GM23338 (cell line): ENCODE data around the gene CCDC9B. TPM values are rescaled to one million over a fixed set of nuclear protein-coding genes. Genes with fewer than 3 reads are reported as not detected.

Experiments used
- ATAC-seq: fragments of 200-7000 bp; cut with Tn5 transposase; 3 replicates; pipeline ENCODE4 v1.9.1; 2020
- DNase-seq: peaks from one replicate; pipeline ENCODE4 v3.0.0-alpha.2; 2015; ENCODE audit warnings: low spot score
- H2AFZ ChIP-seq: fragments of 200-600 bp; sonication (generic); 2 replicates; pipeline ENCODE4 v1.8.0; 2016; ENCODE audit warnings: antibody characterized with exemption, mild to moderate bottlenecking, moderate library complexity
- H3F3A ChIP-seq: fragments of 200-600 bp; sonication (generic); replicated peaks from 2 replicates; pipeline ENCODE4 v1.8.0; 2017; ENCODE audit warnings: antibody characterized with exemption, mixed run types, low read depth
- H3K27ac ChIP-seq: fragments of 200-600 bp; sonication (generic); 2 replicates; pipeline ENCODE4 v1.6.1; 2016; ENCODE audit warnings: low read depth
- H3K27me3 ChIP-seq: fragments of 200-600 bp; sonication (generic); 2 replicates; pipeline ENCODE4 v1.8.0; 2016; ENCODE audit warnings: mild to moderate bottlenecking, mixed run types, moderate library complexity; ENCODE audit not compliant: insufficient read depth
- H3K36me3 ChIP-seq: fragments of 200-600 bp; sonication (generic); 2 replicates; pipeline ENCODE4 v1.8.0; 2016; ENCODE audit warnings: mild to moderate bottlenecking; ENCODE audit not compliant: insufficient read depth
- H3K4me1 ChIP-seq: fragments of 200-600 bp; sonication (generic); 2 replicates; pipeline ENCODE4 v1.8.0; 2016; ENCODE audit warnings: mild to moderate bottlenecking, moderate library complexity; ENCODE audit not compliant: insufficient read depth
- H3K4me2 ChIP-seq: fragments of 200-600 bp; sonication (generic); 2 replicates; pipeline ENCODE4 v1.7.1; 2017; ENCODE audit warnings: mixed run types
- H3K4me3 ChIP-seq: fragments of 200-600 bp; sonication (generic); 2 replicates; pipeline ENCODE4 v1.6.1; 2016; ENCODE audit warnings: mixed run types
- H3K79me2 ChIP-seq: fragments of 200-600 bp; sonication (generic); replicated peaks from 2 replicates; pipeline ENCODE4 v1.8.0; 2017; ENCODE audit warnings: mild to moderate bottlenecking; ENCODE audit not compliant: insufficient read depth
- H3K9me2 ChIP-seq: fragments of 200-600 bp; sonication (generic); 2 replicates; pipeline ENCODE4 v1.8.0; 2017; ENCODE audit not compliant: insufficient read depth
- H4K20me1 ChIP-seq: fragments of 200-600 bp; sonication (generic); replicated peaks from 2 replicates; pipeline ENCODE4 v1.8.0; 2017; ENCODE audit warnings: mild to moderate bottlenecking; ENCODE audit not compliant: insufficient read depth
- H3K27ac Mint-ChIP-seq: 2 replicates; pipeline ENCODE4 v1.8.0; 2020; ENCODE audit warnings: inconsistent platforms, mild to moderate bottlenecking, moderate library complexity, mixed read lengths
- H3K27me3 Mint-ChIP-seq: 3 replicates; pipeline ENCODE4 v1.8.0; 2022; ENCODE audit warnings: low read depth, mild to moderate bottlenecking, moderate library complexity, mixed read lengths, inconsistent platforms; ENCODE audit not compliant: insufficient read depth, poor library complexity
- H3K36me3 Mint-ChIP-seq: 3 replicates; pipeline ENCODE4 v1.8.0; 2021; ENCODE audit warnings: low read depth, mild to moderate bottlenecking, inconsistent platforms, moderate library complexity, mixed read lengths
- H3K4me1 Mint-ChIP-seq: 3 replicates; pipeline ENCODE4 v1.8.0; 2020; ENCODE audit warnings: mild to moderate bottlenecking, inconsistent platforms, mixed read lengths
- H3K4me3 Mint-ChIP-seq: 3 replicates; pipeline ENCODE4 v1.8.0; 2021; ENCODE audit warnings: moderate library complexity, mild to moderate bottlenecking, inconsistent platforms, mixed read lengths
- H3K9me3 Mint-ChIP-seq: 3 replicates; pipeline ENCODE4 v1.8.0; 2020; ENCODE audit warnings: moderate library complexity, mild to moderate bottlenecking, inconsistent platforms, mixed read lengths
- CREB1 ChIP-seq: fragments of 250-450 bp; sonication (Bioruptor Pico); IDR thresholded peaks from 2 replicates; pipeline ENCODE4 v1.5.0; 2020; ENCODE audit warnings: low read depth, mild to moderate bottlenecking, moderate library complexity
- EZH2 ChIP-seq: fragments of 200-600 bp; sonication (generic); IDR thresholded peaks from one replicate; pipeline ENCODE4 v1.8.0; 2017; ENCODE audit warnings: antibody characterized with exemption, mild to moderate bottlenecking, low read depth; ENCODE audit not compliant: unreplicated experiment
- EZH2phosphoT487 ChIP-seq: fragments of 200-600 bp; sonication (generic); IDR thresholded peaks from one replicate; pipeline ENCODE4 v1.8.1; 2018; ENCODE audit warnings: antibody characterized with exemption; ENCODE audit not compliant: unreplicated experiment
- JUNB ChIP-seq: IDR thresholded peaks from one replicate; pipeline ENCODE4 v1.6.1; 2016; ENCODE audit warnings: antibody characterized with exemption; ENCODE audit not compliant: unreplicated experiment
- NANOG ChIP-seq: IDR thresholded peaks from 2 replicates; pipeline ENCODE4 v1.6.1; 2016; ENCODE audit warnings: antibody characterized with exemption, borderline replicate concordance
- POLR2AphosphoS5 ChIP-seq: IDR thresholded peaks from 2 replicates; pipeline ENCODE4 v1.6.1; 2016; ENCODE audit warnings: antibody characterized with exemption, low read depth
- STAT1 ChIP-seq: IDR thresholded peaks from one replicate; pipeline ENCODE4 v1.6.1; 2016; ENCODE audit warnings: antibody characterized with exemption; ENCODE audit not compliant: unreplicated experiment
- ZNF114 ChIP-seq: fragments of 250-450 bp; sonication (Bioruptor Pico); IDR thresholded peaks from 2 replicates; pipeline ENCODE4 v1.5.0; 2020; ENCODE audit warnings: mild to moderate bottlenecking, moderate library complexity
- ZNF331 ChIP-seq: fragments of 250-450 bp; sonication (Bioruptor Pico); IDR thresholded peaks from 2 replicates; pipeline ENCODE4 v1.5.0; 2020; ENCODE audit warnings: low read depth, mild to moderate bottlenecking, moderate library complexity
- polyA plus RNA-seq: library from polyadenylated mRNA; unstranded; fragments of >200 nt; fragmentation: Nextera tagmentation; extraction: Ambion mirVana; gene quantifications from 2 replicates; pipeline ENCODE4 v1.2.1, GENCODE V29; 2016
- total RNA-seq: library from RNA; depleted of rRNA; stranded (reverse); fragments of >200 nt; shearing (Covaris generic); gene quantifications from 2 replicates; pipeline ENCODE4 v1.2.3, GENCODE V29; 2014
- TF ChIP-seq, protein P1 (sequence below): IDR thresholded peaks from 2 replicates; pipeline ENCODE4 v1.6.1; 2016; ENCODE audit warnings: antibody characterized with exemption
- TF ChIP-seq, protein P2 (sequence below): fragments of 250-450 bp; sonication (Bioruptor Pico); IDR thresholded peaks from 2 replicates; pipeline ENCODE4 v1.5.0; 2020; ENCODE audit warnings: mild to moderate bottlenecking, moderate library complexity
- TF ChIP-seq, protein P3 (sequence below): IDR thresholded peaks from one replicate; pipeline ENCODE4 v1.6.1; 2018; ENCODE audit warnings: antibody characterized with exemption; ENCODE audit not compliant: unreplicated experiment
- TF ChIP-seq, protein P4 (sequence below), 2 experiments: fragments of 200-600 bp in 1 of 2; sonication (generic) in 1 of 2; conservative IDR thresholded peaks; 2 replicates each; pipeline versions ENCODE4 v1.5.1 to v1.6.1; 2016 to 2017; ENCODE audit warnings: antibody characterized with exemption in 2 of 2, low read depth in 2 of 2, mild to moderate bottlenecking in 2 of 2, moderate library complexity in 1 of 2

CCDC9B gene
- total and polyA plus RNA-seq, 2 experiments from 2014 or later = 0.18 to 0.97 TPM

DNA sequence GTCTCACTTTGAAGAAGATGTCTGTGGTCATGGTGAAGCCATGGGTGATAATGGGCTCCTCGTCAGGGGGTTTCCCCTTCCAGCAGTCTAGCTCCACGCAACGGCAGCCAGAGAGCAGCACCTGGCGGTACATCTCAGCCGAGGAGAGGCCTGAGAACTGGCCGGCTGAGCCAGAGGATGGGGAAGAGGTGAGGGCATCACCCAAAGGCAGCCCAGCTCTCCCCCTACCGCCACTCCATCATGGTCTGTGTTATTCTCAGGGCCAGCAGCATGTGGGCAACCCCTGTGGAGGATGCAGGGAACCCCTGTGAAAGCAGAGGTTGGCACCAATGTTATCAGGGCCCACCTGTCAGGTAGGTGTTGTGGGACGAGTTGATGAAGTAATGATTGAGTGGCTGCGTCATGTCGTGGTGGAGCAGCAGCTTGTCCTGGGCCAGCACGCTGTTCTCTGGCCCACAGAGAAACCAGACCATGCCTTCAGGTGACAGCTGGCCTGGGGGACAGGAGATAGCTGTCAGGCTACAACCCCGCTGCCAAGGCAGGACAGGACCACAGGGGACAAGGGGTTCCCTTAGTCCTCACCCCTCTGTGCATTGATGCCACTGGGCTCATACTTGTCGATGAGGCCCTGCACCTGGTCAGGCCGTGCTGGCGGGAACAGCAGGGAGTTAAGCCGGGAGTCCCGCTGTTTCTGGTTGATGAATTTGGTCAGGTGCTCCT lies 42.4 kb downstream of the CCDC9B start:
- H3K4me2 ChIP-seq = no peak overlapping the region
- H2AFZ ChIP-seq = no peak overlapping the region
- Mint-ChIP-seq H3K9me3 (peaks cover 15% of the 10 kb centered on the region), H3K27me3 (peaks cover 31% of the 10 kb centered on the region), H3K36me3 (peaks cover 12% of the 10 kb centered on the region), H3K27ac (no peak overlapping the region), H3K4me3 (no peak overlapping the region), H3K4me1 (peaks cover 26% of the 10 kb centered on the region)
- TF ChIP-seq CREB1 (no peak), POLR2AphosphoS5 (no peak), ZNF114 (CRISPR knock-in tag) (no peak), NANOG (no peak), ZNF331 (CRISPR knock-in tag) (no peak), EZH2 (no peak), JUNB (no peak), STAT1 (no peak), EZH2phosphoT487 (no peak)
- TF ChIP-seq, protein P1, sequence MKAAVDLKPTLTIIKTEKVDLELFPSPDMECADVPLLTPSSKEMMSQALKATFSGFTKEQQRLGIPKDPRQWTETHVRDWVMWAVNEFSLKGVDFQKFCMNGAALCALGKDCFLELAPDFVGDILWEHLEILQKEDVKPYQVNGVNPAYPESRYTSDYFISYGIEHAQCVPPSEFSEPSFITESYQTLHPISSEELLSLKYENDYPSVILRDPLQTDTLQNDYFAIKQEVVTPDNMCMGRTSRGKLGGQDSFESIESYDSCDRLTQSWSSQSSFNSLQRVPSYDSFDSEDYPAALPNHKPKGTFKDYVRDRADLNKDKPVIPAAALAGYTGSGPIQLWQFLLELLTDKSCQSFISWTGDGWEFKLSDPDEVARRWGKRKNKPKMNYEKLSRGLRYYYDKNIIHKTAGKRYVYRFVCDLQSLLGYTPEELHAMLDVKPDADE = no peak
- TF ChIP-seq, protein P2, sequence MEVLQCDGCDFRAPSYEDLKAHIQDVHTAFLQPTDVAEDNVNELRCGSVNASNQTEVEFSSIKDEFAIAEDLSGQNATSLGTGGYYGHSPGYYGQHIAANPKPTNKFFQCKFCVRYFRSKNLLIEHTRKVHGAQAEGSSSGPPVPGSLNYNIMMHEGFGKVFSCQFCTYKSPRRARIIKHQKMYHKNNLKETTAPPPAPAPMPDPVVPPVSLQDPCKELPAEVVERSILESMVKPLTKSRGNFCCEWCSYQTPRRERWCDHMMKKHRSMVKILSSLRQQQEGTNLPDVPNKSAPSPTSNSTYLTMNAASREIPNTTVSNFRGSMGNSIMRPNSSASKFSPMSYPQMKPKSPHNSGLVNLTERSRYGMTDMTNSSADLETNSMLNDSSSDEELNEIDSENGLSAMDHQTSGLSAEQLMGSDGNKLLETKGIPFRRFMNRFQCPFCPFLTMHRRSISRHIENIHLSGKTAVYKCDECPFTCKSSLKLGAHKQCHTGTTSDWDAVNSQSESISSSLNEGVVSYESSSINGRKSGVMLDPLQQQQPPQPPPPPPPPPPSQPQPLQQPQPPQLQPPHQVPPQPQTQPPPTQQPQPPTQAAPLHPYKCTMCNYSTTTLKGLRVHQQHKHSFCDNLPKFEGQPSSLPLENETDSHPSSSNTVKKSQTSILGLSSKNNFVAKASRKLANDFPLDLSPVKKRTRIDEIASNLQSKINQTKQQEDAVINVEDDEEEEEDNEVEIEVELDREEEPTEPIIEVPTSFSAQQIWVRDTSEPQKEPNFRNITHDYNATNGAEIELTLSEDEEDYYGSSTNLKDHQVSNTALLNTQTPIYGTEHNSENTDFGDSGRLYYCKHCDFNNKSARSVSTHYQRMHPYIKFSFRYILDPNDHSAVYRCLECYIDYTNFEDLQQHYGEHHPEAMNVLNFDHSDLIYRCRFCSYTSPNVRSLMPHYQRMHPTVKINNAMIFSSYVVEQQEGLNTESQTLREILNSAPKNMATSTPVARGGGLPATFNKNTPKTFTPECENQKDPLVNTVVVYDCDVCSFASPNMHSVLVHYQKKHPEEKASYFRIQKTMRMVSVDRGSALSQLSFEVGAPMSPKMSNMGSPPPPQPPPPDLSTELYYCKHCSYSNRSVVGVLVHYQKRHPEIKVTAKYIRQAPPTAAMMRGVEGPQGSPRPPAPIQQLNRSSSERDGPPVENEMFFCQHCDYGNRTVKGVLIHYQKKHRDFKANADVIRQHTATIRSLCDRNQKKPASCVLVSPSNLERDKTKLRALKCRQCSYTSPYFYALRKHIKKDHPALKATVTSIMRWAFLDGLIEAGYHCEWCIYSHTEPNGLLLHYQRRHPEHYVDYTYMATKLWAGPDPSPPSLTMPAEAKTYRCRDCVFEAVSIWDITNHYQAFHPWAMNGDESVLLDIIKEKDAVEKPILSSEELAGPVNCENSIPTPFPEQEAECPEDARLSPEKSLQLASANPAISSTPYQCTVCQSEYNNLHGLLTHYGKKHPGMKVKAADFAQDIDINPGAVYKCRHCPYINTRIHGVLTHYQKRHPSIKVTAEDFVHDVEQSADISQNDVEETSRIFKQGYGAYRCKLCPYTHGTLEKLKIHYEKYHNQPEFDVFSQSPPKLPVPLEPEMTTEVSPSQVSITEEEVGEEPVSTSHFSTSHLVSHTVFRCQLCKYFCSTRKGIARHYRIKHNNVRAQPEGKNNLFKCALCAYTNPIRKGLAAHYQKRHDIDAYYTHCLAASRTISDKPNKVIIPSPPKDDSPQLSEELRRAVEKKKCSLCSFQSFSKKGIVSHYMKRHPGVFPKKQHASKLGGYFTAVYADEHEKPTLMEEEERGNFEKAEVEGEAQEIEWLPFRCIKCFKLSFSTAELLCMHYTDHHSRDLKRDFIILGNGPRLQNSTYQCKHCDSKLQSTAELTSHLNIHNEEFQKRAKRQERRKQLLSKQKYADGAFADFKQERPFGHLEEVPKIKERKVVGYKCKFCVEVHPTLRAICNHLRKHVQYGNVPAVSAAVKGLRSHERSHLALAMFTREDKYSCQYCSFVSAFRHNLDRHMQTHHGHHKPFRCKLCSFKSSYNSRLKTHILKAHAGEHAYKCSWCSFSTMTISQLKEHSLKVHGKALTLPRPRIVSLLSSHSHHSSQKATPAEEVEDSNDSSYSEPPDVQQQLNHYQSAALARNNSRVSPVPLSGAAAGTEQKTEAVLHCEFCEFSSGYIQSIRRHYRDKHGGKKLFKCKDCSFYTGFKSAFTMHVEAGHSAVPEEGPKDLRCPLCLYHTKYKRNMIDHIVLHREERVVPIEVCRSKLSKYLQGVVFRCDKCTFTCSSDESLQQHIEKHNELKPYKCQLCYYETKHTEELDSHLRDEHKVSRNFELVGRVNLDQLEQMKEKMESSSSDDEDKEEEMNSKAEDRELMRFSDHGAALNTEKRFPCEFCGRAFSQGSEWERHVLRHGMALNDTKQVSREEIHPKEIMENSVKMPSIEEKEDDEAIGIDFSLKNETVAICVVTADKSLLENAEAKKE (CRISPR knock-in tag) = no peak
- TF ChIP-seq, protein P3, sequence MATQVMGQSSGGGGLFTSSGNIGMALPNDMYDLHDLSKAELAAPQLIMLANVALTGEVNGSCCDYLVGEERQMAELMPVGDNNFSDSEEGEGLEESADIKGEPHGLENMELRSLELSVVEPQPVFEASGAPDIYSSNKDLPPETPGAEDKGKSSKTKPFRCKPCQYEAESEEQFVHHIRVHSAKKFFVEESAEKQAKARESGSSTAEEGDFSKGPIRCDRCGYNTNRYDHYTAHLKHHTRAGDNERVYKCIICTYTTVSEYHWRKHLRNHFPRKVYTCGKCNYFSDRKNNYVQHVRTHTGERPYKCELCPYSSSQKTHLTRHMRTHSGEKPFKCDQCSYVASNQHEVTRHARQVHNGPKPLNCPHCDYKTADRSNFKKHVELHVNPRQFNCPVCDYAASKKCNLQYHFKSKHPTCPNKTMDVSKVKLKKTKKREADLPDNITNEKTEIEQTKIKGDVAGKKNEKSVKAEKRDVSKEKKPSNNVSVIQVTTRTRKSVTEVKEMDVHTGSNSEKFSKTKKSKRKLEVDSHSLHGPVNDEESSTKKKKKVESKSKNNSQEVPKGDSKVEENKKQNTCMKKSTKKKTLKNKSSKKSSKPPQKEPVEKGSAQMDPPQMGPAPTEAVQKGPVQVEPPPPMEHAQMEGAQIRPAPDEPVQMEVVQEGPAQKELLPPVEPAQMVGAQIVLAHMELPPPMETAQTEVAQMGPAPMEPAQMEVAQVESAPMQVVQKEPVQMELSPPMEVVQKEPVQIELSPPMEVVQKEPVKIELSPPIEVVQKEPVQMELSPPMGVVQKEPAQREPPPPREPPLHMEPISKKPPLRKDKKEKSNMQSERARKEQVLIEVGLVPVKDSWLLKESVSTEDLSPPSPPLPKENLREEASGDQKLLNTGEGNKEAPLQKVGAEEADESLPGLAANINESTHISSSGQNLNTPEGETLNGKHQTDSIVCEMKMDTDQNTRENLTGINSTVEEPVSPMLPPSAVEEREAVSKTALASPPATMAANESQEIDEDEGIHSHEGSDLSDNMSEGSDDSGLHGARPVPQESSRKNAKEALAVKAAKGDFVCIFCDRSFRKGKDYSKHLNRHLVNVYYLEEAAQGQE = no peak
- TF ChIP-seq, protein P4, sequence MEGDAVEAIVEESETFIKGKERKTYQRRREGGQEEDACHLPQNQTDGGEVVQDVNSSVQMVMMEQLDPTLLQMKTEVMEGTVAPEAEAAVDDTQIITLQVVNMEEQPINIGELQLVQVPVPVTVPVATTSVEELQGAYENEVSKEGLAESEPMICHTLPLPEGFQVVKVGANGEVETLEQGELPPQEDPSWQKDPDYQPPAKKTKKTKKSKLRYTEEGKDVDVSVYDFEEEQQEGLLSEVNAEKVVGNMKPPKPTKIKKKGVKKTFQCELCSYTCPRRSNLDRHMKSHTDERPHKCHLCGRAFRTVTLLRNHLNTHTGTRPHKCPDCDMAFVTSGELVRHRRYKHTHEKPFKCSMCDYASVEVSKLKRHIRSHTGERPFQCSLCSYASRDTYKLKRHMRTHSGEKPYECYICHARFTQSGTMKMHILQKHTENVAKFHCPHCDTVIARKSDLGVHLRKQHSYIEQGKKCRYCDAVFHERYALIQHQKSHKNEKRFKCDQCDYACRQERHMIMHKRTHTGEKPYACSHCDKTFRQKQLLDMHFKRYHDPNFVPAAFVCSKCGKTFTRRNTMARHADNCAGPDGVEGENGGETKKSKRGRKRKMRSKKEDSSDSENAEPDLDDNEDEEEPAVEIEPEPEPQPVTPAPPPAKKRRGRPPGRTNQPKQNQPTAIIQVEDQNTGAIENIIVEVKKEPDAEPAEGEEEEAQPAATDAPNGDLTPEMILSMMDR (conservative IDR thresholded peaks at IDR 0.05; ENCODE audit: low read depth in 2 of 2) = no peak
- H3K9me2 ChIP-seq = no peaks in the 10 kb centered on the region
- peaks cover 4% of the 10 kb centered on the region; the same call in 1 of the 2 replicates for H3K4me1 ChIP-seq
- H3F3A ChIP-seq = no peaks in the 10 kb centered on the region
- no peak overlapping the region for H3K27ac ChIP-seq
- H4K20me1 ChIP-seq = no peaks in the 10 kb centered on the region
- ATAC-seq (no peak), DNase-seq (no peak)
- H3K36me3 ChIP-seq = no peaks in the 10 kb centered on the region
- H3K4me3 ChIP-seq = no peak overlapping the region
- no peaks in the 10 kb centered on the region for H3K79me2 ChIP-seq
- peaks cover 4% of the 10 kb centered on the region for H3K27me3 ChIP-seq
